HG03066 (cell line): ENCODE measurements around the gene SYT12.

Experiments used
- ATAC-seq: cut with Tn5 transposase; IDR thresholded peaks from one replicate; pipeline ENCODE4 v1.9.1; 2021; ENCODE audit warnings: low read depth; ENCODE audit not compliant: unreplicated experiment

Gene SYT12

GRCh38 chr11:67054346-67054835 lies 31.5 kb downstream of the SYT12 start:
- ATAC-seq: no peak

- ATAC-seq: no peak
Measured at GRCh38 chr11:67054836-67055523, 32.0 kb downstream of the SYT12 start.

- no peak for ATAC-seq
Measured at GRCh38 chr11:67055812-67056211, 32.9 kb downstream of the SYT12 start.

DNA sequence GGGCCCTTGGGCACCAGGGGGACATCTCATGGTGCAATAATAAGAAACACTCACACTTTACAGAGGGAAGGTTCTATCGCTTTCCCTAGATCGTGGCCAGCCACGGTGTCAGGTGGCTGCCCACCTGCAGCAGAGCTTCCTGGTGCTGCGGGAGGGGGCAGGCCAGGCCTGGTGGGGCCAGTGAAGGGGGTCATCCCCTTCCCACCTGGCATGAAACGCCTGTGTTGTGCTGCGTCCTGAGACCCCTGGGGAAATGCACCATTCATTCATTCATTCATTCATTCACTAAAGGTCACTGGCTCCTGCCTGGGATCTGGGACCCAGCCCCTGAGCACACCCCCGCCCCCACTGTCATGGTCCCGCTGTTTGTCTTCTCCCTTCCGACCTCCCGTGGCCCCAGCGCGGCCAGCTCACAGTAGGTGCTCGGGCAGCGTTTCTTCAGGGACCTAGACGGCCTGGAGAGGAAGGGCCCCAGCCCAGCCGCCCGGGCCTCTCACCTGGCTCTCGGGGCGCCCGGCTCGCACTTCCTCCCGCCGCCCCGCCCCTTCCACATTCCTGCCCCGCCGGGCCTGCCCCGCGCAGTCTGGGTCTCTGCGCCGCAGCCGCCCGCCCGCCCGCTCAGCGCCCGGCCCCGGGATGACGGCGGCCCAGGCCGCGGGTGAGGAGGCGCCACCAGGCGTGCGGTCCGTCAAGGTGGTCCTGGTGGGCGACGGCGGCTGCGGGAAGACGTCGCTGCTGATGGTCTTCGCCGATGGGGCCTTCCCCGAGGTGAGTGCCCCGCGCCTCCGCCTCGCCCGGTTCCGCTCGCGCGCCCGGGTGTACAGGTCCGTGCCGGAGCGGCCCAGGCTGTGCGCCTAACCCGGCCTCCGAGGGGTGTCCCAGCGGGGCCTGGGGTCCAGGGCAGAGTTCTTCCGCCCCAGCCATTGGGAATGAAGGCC lies 33.6 kb downstream of the SYT12 start, which contains the start of gene RHOD:
RHOD (plus strand) TSS at position 581 of the 938 bp plus-strand sequence; CDS start at position 637, 56 bp downstream.
- no peak for ATAC-seq

DNA sequence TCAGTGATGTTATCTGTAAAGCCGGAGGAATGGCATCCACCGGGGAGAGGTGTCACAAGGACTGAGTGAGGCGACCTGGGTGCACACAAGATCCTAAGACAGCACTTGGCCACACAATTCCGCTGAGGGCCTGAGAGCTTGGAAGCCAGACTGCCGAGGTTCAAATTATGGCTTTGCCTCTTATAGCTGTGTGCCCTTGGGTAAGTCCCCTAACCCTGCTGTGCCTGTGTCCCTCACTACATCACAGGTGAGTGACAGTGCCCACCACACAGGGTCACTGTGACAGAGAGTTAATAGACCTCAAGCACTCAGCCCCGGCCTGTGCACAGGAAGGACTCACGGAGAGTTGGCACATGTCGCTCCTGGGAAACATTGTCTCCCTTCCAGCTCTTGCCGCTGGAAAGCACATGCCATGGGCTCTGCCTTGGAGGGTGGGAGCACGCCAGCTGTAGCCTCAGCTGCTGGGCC lies 34.3 kb downstream of the SYT12 start:
- no peak for ATAC-seq

DNA sequence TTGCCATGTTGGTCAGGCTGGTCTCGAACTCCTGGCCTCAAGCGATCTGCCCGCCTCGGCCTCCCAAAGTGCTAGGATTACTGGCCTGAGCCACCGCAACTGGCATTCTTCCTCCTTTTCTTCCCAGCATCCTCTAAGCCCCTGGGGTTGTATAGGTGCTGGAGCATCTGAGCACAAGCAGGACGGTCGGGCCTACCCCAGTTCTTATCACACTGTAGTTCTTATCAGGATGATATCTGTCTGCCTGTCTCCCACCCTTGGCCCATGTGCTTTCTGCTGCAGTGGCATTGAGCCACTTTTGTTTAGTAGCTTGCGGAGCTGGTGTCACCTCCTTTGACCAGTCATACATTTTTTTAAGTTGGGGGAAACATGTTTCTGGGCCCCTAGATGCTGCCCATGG lies 35.6 kb downstream of the SYT12 start:
- ATAC-seq: no peak

DNA sequence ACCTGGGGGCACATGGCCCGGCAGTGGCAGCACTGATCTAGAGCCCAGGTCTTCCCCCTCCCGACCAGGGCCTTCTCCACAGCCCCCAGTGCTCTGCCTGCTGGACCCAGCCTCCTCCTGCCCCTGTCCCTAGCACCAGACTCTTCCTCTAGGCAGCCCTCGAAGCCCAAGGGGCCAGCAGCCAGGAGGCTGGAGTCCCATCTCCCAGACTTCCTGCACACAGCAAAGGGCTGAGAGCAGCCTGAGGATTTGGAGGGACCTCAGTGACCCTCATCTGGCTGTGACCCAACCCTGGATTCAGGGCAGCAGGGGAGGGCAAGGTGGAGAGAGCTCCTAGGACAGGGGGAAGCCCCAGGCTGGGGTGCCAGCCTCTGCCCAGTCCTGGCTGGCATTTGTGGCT lies 36.7 kb downstream of the SYT12 start:
- ATAC-seq: no peak

DNA sequence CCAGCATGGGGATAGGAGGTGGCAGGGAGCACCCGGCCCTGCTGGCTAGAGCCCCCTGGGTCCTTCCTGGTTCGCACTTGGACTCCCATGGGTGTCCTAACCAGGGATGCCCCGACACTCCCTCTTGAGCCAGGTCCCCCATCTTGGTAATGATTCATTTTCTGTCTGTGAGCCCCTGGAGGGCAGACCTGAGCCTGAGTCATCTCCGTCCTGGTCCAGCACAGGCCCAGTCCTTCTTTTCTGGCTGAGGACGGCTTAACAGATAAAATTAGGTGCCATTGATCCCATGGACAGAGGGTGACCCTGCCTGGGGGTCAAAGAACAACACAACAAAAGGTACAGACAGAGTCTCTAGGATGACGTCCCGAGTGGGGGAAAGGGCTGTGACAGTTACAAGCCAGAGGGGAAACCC lies 37.2 kb downstream of the SYT12 start:
- ATAC-seq: no peak

DNA sequence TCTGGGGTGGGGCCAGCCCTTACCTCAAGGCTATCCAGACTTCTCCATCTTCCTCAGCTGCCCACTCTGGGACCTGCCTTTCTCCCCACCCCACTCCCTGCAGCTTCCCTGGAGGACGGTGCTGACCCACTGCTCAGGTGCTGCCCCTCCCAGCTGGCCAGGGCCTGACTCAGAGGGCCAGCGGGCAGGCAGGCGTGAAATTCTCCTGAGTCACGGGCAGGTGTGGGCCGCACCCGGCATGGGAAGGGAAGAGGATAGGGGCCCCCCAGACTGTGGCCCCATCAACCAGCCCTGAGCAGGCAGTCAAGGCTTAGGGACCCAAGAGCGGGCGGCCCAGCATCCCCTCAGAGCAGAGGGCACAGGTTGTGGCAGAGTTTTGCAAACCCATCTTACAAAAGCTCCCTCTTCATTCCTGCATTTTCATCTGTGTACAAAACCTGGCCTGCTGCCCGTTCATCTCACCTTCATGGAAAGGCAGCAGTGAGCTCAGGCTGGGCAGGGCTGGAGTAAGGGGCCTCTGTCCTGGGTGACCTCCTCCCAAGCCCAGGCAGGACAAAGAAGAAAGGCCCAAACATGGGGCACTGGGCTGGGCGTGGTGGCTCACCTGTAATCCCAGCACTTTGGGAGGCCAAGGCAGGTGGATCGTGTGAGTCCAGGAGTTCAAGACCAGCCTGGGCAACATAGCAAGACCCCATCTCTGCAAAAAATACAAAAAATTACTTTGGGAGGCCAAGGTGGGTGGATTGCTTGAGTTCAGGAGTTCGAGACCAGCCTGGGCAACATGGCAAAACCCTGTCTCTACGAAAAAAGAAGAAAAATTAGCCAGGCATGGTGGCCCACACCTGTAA lies 39.8 kb downstream of the SYT12 start:
- ATAC-seq: no peak

GRCh38 chr11:67066333-67066709 lies 43.4 kb downstream of the SYT12 start:
- no peak for ATAC-seq

GRCh38 chr11:67071420-67072284 lies 48.7 kb downstream of the SYT12 start:
- ATAC-seq: no peak

- ATAC-seq: no peak
Measured at GRCh38 chr11:67072295-67072694, 49.4 kb downstream of the SYT12 start.

- no peak for ATAC-seq
Measured at GRCh38 chr11:67073908-67074307, 51.0 kb downstream of the SYT12 start.

- ATAC-seq: no peak
Measured at GRCh38 chr11:67076202-67076601, 53.3 kb downstream of the SYT12 start.

- no peak for ATAC-seq
Measured at GRCh38 chr11:67079065-67079705, 56.3 kb downstream of the SYT12 start.

DNA sequence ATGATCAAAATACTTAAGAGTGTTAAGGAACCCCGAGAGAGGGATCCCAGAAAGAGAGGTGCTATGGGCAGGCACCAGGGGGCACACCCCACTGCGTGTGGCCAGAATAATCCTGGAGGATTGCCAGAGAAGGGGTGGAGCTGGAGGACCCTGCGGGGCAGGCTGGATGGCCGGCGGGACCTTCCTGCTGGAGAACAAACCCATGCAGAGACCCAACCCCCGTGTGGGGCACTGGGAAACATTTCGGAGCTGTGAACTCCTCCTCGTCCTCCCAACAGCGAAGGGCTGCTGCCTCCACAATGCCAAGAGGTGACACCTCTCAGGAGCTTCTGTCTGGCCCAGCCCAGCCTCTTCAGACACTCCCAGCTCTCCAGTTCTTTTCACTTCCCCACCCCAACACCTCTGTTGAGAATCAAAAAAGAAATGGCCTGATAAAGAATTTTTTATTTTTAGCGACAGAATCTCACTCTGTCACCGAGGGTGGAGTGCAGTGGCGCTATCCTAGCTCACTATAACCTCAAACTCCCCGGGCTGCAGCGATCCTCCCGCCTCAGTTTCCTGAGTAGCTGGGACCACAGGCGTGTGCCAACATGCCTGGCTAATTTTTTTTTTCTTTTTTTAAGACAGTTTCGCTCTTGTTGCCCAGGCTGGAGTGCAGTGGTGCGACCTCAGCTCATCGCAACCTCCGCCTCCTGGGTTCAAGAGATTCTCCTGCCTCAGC lies 59.3 kb downstream of the SYT12 start:
- ATAC-seq: no peak

DNA sequence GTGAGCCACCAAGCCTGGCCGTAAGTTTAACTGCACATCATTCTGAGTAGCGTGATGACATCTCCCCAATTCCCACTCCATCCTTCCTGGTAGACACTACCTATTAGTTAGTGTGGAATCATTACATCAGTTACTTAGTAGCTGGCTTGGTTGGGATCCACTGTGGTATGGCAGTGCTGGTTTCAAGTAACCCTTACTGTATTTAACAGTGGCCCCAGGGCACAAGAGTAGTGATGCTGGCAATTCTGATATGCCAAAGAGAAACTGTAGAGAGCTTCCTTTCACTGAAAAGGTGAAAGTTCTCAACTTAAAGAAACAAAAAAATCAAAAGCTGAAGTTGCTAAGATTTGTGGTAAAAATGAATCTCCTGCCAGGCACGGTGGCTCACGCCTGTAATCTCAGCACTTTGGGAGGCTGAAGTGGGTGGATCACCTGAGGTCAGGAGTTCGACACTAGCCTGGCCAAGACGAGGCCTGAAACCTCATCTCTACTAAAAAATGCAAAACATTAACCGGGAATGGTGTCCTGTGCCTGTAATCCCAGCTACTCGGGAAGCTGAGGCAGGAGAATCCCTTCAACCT lies 60.9 kb downstream of the SYT12 start:
- no peak for ATAC-seq

- no peak for ATAC-seq
Measured at GRCh38 chr11:67085617-67086016, 62.7 kb downstream of the SYT12 start.
